Colonic mucosa (tissue), 4 donors: Measurements from ENCODE around the gene ATF6. TPM values are rescaled to one million over a fixed set of nuclear protein-coding genes. Genes with fewer than 3 reads are reported as not detected.

Experiments used
- DNase-seq: peaks from one replicate; pipeline ENCODE4 v3.0.0-alpha.2; 2020
- H3K27ac ChIP-seq: fragments of 200-600 bp; one replicate; pipeline ENCODE4 v1.8.0; 2021
- H3K27me3 ChIP-seq: fragments of 200-600 bp; one replicate; pipeline ENCODE4 v1.8.0; 2021
- H3K36me3 ChIP-seq: fragments of 200-600 bp; one replicate; pipeline ENCODE4 v1.8.0; 2021
- H3K4me1 ChIP-seq: fragments of 200-600 bp; one replicate; pipeline ENCODE4 v1.8.0; 2021; ENCODE audit warnings: mild to moderate bottlenecking
- H3K4me3 ChIP-seq: fragments of 200-600 bp; one replicate; pipeline ENCODE4 v1.8.0; 2021
- H3K9ac ChIP-seq, 2 donors: one replicate each; pipeline ENCODE4 v1.7.0; 2013; ENCODE audit warnings: control low read depth in 2 of 2, low read depth in 2 of 2, low read length in 2 of 2
- H3K9me3 ChIP-seq: fragments of 200-600 bp; one replicate; pipeline ENCODE4 v1.8.0; 2021
- CTCF ChIP-seq: fragments of 200-600 bp; IDR thresholded peaks from one replicate; pipeline ENCODE4 v1.8.0; 2022; ENCODE audit warnings: antibody characterized with exemption, mild to moderate bottlenecking
- intact Hi-C: fragments of 100-400 bp; cut with DNase I; formaldehyde crosslinking; loops from one replicate; pipeline ENCODE4 v1.14.1; 2022
- total RNA-seq, 2 donors: library from RNA; stranded (reverse); fragmentation: NEBNext Ultra II Directional in 1 of 2; extraction: Animal tissue kit (Norgen Biotek cat#: 25700) in 1 of 2; gene quantifications; one replicate each; pipeline ENCODE4 v1.2.1, GENCODE V29; 2021
- donor health status: healthy.
- donor health status: DM: no; HTN: no; CAD: no.
- donor health status: DM: no; HTN: no; CAD: no.

ATF6 gene
- total RNA-seq, 2 donors from 2014 or later = 19.6 to 24.2 TPM

GRCh38 chr1:161932668-161933067, 166.5 kb downstream of the ATF6 start:
- TF ChIP-seq CTCF = no peak

DNA sequence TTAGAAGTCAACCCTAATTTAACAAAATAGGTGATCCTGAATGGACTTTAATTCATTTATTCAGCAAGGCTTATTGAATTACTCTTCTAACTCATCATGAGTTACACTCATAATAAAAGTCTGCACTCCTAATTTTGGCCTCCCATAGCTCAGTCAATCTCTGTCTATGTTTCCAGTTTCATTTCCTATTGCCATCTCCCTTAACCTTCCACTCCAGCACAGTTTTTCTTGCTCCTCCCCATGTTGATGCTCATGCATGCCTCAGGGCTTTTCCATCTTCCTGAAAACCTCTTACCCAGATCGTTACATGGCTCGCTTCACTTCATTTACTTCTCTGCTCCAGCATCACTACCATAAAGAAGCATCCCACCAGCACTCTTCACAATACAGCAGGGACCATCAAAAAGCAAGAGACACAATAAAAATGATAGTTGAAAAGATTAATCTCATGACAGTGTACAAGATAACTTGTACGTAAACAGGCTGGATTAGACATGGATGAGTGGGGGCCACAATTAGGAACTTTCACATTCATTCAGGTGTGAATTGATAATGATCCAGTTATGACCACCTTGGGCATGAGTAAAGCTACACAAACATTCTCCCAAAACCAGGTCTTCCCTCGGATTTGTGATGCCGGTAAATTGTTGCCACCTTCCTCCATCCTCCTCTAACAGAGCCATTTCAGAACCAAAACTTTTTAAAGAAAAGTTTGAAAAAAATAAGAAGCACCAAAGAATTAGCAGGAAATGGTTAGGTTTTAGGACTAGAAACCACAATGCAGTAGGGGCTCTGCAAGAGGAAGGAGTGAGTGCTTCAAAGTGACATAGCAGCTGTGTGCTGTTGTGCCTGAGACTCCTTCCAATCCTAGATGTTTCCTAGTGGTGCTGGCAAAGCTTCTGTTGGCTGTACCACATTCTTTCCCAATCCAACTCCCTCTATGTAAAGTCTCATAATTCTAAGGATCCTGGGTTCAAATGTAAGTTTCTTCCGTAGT, 167.8 kb downstream of the ATF6 start:
- DNase-seq = no peak
- no peak overlapping the region for H3K27ac ChIP-seq
- intact Hi-C loops = no loop called here
- no peaks in the 10 kb centered on the region for H3K9me3 ChIP-seq
- no peaks in the 10 kb centered on the region for H3K4me1 ChIP-seq
- H3K27me3 ChIP-seq = no peaks in the 10 kb centered on the region
- TF ChIP-seq CTCF = no peak
- no peak overlapping the region for H3K4me3 ChIP-seq
- H3K36me3 ChIP-seq = no peaks in the 10 kb centered on the region
- no peak overlapping the region for H3K9ac ChIP-seq

More at GRCh38 chr1:161932668-161933067, 166.5 kb downstream of the ATF6 start:
- no peak overlapping the region for H3K4me3 ChIP-seq
- no peaks in the 10 kb centered on the region for H3K9me3 ChIP-seq
- H3K27ac ChIP-seq = no peak overlapping the region
- H3K9ac ChIP-seq = no peak overlapping the region
- intact Hi-C loops = no loop called here
- H3K4me1 ChIP-seq = no peaks in the 10 kb centered on the region
- H3K36me3 ChIP-seq = no peaks in the 10 kb centered on the region
- no peaks in the 10 kb centered on the region for H3K27me3 ChIP-seq
- DNase-seq = no peak

DNA sequence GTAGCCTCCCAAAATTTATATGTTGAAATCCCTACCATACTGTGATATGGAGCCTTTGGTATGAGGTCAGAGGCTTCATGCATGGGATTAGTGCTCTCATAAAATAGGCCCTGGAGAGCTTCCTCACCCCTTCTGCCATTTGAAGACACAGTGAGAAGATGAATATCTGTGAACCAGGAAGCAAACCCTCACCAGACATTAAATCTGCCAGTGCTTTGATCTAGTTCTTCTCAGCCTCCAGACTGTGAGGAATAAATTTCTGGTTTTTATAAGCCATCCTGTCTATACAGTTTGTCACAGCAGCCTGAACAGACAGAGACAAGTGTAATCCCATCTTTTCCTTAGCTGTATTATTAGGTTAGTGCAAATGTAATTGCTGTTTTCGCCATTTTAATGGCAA, 169.1 kb downstream of the ATF6 start:
- no peak for DNase-seq
- no peaks in the 10 kb centered on the region for H3K27me3 ChIP-seq
- no peak overlapping the region for H3K9ac ChIP-seq
- no peak overlapping the region for H3K4me3 ChIP-seq
- H3K9me3 ChIP-seq = no peaks in the 10 kb centered on the region
- intact Hi-C loops = no loop called here
- H3K36me3 ChIP-seq = no peaks in the 10 kb centered on the region
- no peaks in the 10 kb centered on the region for H3K4me1 ChIP-seq
- no peak for TF ChIP-seq CTCF
- no peak overlapping the region for H3K27ac ChIP-seq

DNA sequence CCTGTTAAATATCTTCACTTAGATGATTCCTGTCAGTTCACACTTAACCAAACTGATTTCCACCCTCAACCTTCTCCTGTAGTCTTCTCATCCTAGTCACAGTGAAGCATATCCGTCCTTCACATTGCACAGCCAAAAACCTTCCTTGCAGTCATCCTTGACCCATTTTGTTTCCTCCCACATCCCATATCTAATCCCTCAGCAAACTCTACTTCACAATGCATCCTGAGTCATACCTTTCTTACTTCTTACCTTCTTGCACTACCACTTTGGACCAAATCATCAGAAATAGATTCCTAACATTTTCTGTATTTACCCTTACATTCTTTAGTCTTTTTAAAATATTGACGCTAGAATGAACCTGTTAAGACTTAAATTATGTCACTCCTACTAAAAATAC, 170.7 kb downstream of the ATF6 start:
- Histone ChIP-seq H3K9ac (no peak overlapping the region), H3K9me3 (no peaks in the 10 kb centered on the region), H3K36me3 (no peaks in the 10 kb centered on the region), H3K27ac (no peak overlapping the region), H3K4me3 (no peak overlapping the region), H3K4me1 (no peaks in the 10 kb centered on the region), H3K27me3 (no peaks in the 10 kb centered on the region)
- intact Hi-C loops = no loop called here
- no peak for DNase-seq
- TF ChIP-seq CTCF = no peak

- DNase-seq = no peak
- Histone ChIP-seq H3K9ac (no peak overlapping the region), H3K9me3 (no peaks in the 10 kb centered on the region), H3K27ac (no peak overlapping the region), H3K27me3 (no peaks in the 10 kb centered on the region), H3K4me1 (no peaks in the 10 kb centered on the region), H3K36me3 (no peaks in the 10 kb centered on the region), H3K4me3 (no peak overlapping the region)
- intact Hi-C loops = no loop called here
- no peak for TF ChIP-seq CTCF
Observed at GRCh38 chr1:161940866-161941591, 174.9 kb downstream of the ATF6 start.
